ENCODE results near the gene NAA50.

Gene NAA50

DNA sequence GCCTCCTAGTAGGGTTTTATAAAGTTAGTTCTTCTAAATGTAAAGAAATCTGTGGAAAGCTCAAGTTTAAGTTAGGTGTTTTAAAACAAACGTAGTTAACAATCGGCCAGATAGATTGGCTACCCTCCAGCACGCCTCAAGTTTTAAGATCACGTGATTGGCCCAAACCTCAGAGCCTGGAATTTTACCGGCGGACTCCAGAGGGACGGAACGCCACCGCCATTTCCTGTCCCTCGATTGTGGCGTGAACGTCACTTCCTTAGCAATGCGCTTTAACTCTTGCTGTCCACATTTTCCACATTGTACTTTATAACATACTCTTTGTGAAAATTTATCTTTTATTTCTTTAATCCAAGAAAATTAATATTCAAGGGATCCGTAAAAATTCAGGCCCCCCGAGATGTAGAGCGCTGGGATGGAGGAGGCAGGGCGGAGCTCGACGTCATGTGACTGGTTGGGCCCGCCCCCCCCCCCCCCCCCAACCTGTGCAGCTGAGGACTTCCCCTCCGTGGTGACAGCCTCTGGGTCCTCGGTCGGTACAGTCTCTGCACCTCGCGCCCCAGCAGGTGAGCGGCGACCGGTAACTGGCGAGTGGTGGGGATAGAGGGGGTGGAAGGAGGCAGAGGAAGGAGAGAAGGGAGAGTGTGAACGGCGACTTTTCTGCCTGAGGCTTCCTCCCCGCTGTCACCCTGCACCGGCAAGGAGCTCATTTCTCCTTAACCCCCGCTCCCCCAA, 666 bp upstream of the NAA50 start, which contains the start of gene ATP6V1A:
TSS of gene ATP6V1A (plus strand) at position 488 of the 735 bp plus-strand sequence. CDS start 31,719 bp downstream, outside the sequence.
- CTCF ChIA-PET = interaction anchor here (0.6 to 4.3 kb wide), 10 partner anchors 11 to 169 kb away, joined by 3 to 64 read pairs (median 10); partner anchors contain the start of gene GRAMD1C
- POLR2A ChIA-PET = interaction anchor here (1.0 to 1.3 kb wide), 2 partner anchors 10 to 37 kb away, joined by 4 to 7 read pairs; no protein-coding TSS in a partner anchor
- peak; percentile 85 for DNase-seq (ENCODE audit: extremely low spot score)
- TF ChIP-seq, protein P1, sequence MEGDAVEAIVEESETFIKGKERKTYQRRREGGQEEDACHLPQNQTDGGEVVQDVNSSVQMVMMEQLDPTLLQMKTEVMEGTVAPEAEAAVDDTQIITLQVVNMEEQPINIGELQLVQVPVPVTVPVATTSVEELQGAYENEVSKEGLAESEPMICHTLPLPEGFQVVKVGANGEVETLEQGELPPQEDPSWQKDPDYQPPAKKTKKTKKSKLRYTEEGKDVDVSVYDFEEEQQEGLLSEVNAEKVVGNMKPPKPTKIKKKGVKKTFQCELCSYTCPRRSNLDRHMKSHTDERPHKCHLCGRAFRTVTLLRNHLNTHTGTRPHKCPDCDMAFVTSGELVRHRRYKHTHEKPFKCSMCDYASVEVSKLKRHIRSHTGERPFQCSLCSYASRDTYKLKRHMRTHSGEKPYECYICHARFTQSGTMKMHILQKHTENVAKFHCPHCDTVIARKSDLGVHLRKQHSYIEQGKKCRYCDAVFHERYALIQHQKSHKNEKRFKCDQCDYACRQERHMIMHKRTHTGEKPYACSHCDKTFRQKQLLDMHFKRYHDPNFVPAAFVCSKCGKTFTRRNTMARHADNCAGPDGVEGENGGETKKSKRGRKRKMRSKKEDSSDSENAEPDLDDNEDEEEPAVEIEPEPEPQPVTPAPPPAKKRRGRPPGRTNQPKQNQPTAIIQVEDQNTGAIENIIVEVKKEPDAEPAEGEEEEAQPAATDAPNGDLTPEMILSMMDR (IDR thresholded peaks at IDR 0.05; ENCODE audit: control extremely low read depth, extremely low read depth, low read depth, missing control alignments) = no peak

- ChIA-PET CTCF (interaction anchor here (0.6 to 4.3 kb wide), 33 partner anchors 10 to 710 kb away, joined by 3 to 64 read pairs (median 4); partner anchors contain the start of genes CCDC191, GRAMD1C and QTRT2), POLR2A (interaction anchor here (0.6 to 1.0 kb wide), 3 partner anchors 9 to 1341 kb away, joined by 3 to 7 read pairs (median 4); no protein-coding TSS in a partner anchor)
- TF ChIP-seq, protein P1 (IDR thresholded peaks at IDR 0.05; ENCODE audit: control extremely low read depth, extremely low read depth, low read depth, missing control alignments) = peak; percentile 66
- DNase-seq (ENCODE audit: extremely low spot score) = peak; percentile 80
These were observed 901 bp downstream of the NAA50 start for GRCh38 chr3:113744941-113745755.

DNA sequence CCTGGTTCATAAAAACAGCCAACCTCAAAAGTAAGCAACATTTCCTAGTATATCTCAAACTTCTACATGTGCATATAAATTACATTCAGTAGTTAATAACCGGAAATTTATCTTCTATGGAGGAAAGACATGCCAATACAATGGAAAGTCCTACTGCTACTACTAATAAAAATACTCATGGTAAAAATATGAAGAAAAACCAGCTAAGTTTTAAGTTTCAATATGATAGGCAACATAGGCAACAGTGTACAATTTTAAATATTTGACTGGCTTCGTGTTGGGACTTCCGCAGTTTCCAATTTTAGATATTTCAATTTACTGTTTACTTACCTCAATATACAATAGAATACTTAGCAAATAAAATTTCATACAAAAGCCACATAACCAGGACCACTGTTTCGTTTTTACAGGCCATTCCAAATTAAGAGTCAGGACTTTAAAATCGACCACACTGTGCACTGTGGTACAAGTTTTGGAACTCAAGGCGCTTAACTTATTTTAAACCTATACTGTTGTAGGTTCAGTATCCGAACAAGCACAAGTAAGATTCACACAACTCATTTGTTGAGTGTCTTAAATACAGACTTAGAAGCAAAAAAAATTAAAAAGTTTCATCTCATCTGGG, 2.9 kb downstream of the NAA50 start:
- CTCF ChIA-PET = interaction anchor here (0.8 to 4.3 kb wide), 4 partner anchors 8 to 249 kb away, joined by 3 to 64 read pairs (median 4); partner anchors contain the start of gene GRAMD1C
- DNase-seq (ENCODE audit: extremely low spot score) = no peak
- TF ChIP-seq, protein P1 (IDR thresholded peaks at IDR 0.05; ENCODE audit: control extremely low read depth, extremely low read depth, low read depth, missing control alignments) = no peak
- POLR2A ChIA-PET = no interaction called here

GRCh38 chr3:113741620-113742019, 4.4 kb downstream of the NAA50 start:
- ChIA-PET CTCF (interaction anchor here (0.8 to 2.5 kb wide), 5 partner anchors 15 to 246 kb away, joined by 3 to 6 read pairs (median 4); no protein-coding TSS in a partner anchor), POLR2A (interaction anchor here (0.6 kb wide), 1 partner anchor 13 kb away, joined by 3 read pairs; no protein-coding TSS in a partner anchor)
- no peak for DNase-seq (ENCODE audit: extremely low spot score)
- TF ChIP-seq, protein P1 (IDR thresholded peaks at IDR 0.05; ENCODE audit: control extremely low read depth, extremely low read depth, low read depth, missing control alignments) = no peak

GRCh38 chr3:113741086-113741485, 5.0 kb downstream of the NAA50 start:
- TF ChIP-seq, protein P1 (IDR thresholded peaks at IDR 0.05; ENCODE audit: control extremely low read depth, extremely low read depth, low read depth, missing control alignments) = no peak
- POLR2A ChIA-PET = interaction anchor here (0.6 kb wide), 1 partner anchor 12 kb away, joined by 3 read pairs; no protein-coding TSS in a partner anchor

More at GRCh38 chr3:113741086-113741485, 5.0 kb downstream of the NAA50 start:
- CTCF ChIA-PET = interaction anchor here (0.8 to 2.7 kb wide), 9 partner anchors 10 to 550 kb away, joined by 3 to 8 read pairs (median 4); no protein-coding TSS in a partner anchor
- no peak for DNase-seq (ENCODE audit: extremely low spot score)

Data from GM10248 (cell line).